B cell (primary cell): Measurements from ENCODE around the gene DRAXIN.
A peak's percentile ranks its signal among the peaks of the same experiment; 100 is the strongest.

Experiments used
- CTCF ChIP-seq: fragments of 200-600 bp; IDR thresholded peaks from one replicate; pipeline ENCODE4 v1.8.0; 2022; ENCODE audit warnings: antibody characterized with exemption, mild to moderate bottlenecking
- EZH2 ChIP-seq: IDR thresholded peaks from 2 replicates; pipeline ENCODE4 v1.6.1; 2012; ENCODE audit warnings: borderline replicate concordance, low read depth, mild to moderate bottlenecking, moderate library complexity, low read length; ENCODE audit not compliant: insufficient read depth, poor library complexity, severe bottlenecking

GRCh38 chr1:11650331-11650991 lies 41.0 kb upstream of the DRAXIN start:
- peak; percentile 74 for TF ChIP-seq CTCF
- TF ChIP-seq EZH2, result no peak
